NCI-H446 (cell line): Measurements from ENCODE around the gene ACTR5.
"Not testable (repeated sequence)": the region's sequence is repeated elsewhere in the genome, so short reads cannot be mapped to it uniquely, and the experiment has no call there.

Experiments used
- DNase-seq, 2 experiments: peaks; one replicate each; lab custom pipeline; 2025; lab: John Stamatoyannopoulos, UW

The ACTR5 gene

GRCh38 chr20:38804682-38805501 is 56.6 kb downstream of the ACTR5 start:
- no peak for DNase-seq

GRCh38 chr20:38805502-38805957 is 57.3 kb downstream of the ACTR5 start, which contains the start of gene PPP1R16B:
TSS of gene PPP1R16B (plus strand) at chr20:38805697. CDS start at chr20:38835926, 30,229 bp downstream.
- DNase-seq: peak in 1 of 2 experiments; percentile 58

- DNase-seq: no peak
These were observed 57.9 kb downstream of the ACTR5 start for GRCh38 chr20:38805958-38806854.

- no peak for DNase-seq
These were observed 58.8 kb downstream of the ACTR5 start for GRCh38 chr20:38806855-38807655.

GRCh38 chr20:38809942-38810341 is 61.7 kb downstream of the ACTR5 start:
- DNase-seq: no peak

GRCh38 chr20:38810926-38811630 is 62.8 kb downstream of the ACTR5 start:
- no peak for DNase-seq

- no peak for DNase-seq
These were observed 63.5 kb downstream of the ACTR5 start for GRCh38 chr20:38811769-38812168.

- no peak for DNase-seq
These were observed 63.9 kb downstream of the ACTR5 start for GRCh38 chr20:38812182-38812581.

GRCh38 chr20:38812709-38813573 is 64.7 kb downstream of the ACTR5 start:
- peak in 1 of 2 experiments; percentile 23 for DNase-seq

- not testable (repeated sequence) for DNase-seq
These were observed 65.3 kb downstream of the ACTR5 start for GRCh38 chr20:38813574-38813962.

- no peak for DNase-seq
These were observed 67.2 kb downstream of the ACTR5 start for GRCh38 chr20:38815446-38815845.

- DNase-seq: no peak
These were observed 70.1 kb downstream of the ACTR5 start for GRCh38 chr20:38818113-38819065.
